Transverse colon (tissue), 4 donors: ENCODE measurements around the gene FLCN. TPM values are rescaled to one million over a fixed set of nuclear protein-coding genes. Genes with fewer than 3 reads are reported as not detected.

Source experiments
- DNase-seq: peaks from one replicate; pipeline ENCODE4 v3.0.0-alpha.2; 2019
- H3K27ac ChIP-seq, 4 donors: fragments of 200-600 bp; sonication (generic); 2 replicates each; pipeline ENCODE4 v1.5.1; 2016 to 2018; ENCODE audit warnings: inconsistent platforms in 4 of 4
- H3K27me3 ChIP-seq: fragments of 200-600 bp; sonication (generic); 2 replicates; pipeline ENCODE4 v1.5.1; 2017; ENCODE audit warnings: inconsistent platforms
- H3K36me3 ChIP-seq, 4 donors: fragments of 200-600 bp; sonication (generic); 2 replicates each; pipeline ENCODE4 v1.5.1; 2017 to 2019; ENCODE audit warnings: inconsistent platforms in 4 of 4
- H3K4me1 ChIP-seq, 4 donors: fragments of 200-600 bp; sonication (generic); 2 replicates each; pipeline ENCODE4 v1.5.1; 2017 to 2020; ENCODE audit warnings: inconsistent platforms in 4 of 4
- H3K4me3 ChIP-seq, 4 donors: fragments of 200-600 bp; sonication (generic); 1 replicate in 1 of 4; 2 replicates in 3 of 4; pipeline versions ENCODE4 v1.5.1 to v1.6.1; 2017 to 2019; ENCODE audit warnings: inconsistent platforms in 4 of 4
- H3K9me3 ChIP-seq, 2 donors: fragments of 200-600 bp; sonication (generic); 2 replicates each; pipeline ENCODE4 v1.5.1; 2017 to 2019; ENCODE audit warnings: inconsistent platforms in 2 of 2
- CTCF ChIP-seq, 5 experiments: fragments of 200-600 bp in 3 of 5; fragments of 450-650 bp in 2 of 5; sonication (generic) in 3 of 5; IDR thresholded peaks; 1 replicate in 2 of 5; 2 replicates in 3 of 5; pipeline ENCODE4 v1.5.1; 2016 to 2017; ENCODE audit warnings: antibody characterized with exemption in 5 of 5, inconsistent platforms in 3 of 5, mild to moderate bottlenecking in 2 of 5, moderate library complexity in 1 of 5
- EP300 ChIP-seq: sonication (generic); formaldehyde crosslinking; IDR thresholded peaks from one replicate; pipeline ENCODE4 v1.6.1; 2017; ENCODE audit warnings: antibody characterized with exemption, low read depth
- POLR2A ChIP-seq: fragments of 450-650 bp; IDR thresholded peaks from one replicate; pipeline ENCODE4 v1.6.1; 2016; ENCODE audit warnings: antibody characterized with exemption, mild to moderate bottlenecking, moderate library complexity
- POLR2AphosphoS5 ChIP-seq, 3 donors: sonication (generic); formaldehyde crosslinking; IDR thresholded peaks; one replicate each; pipeline ENCODE4 v1.6.1; 2016; ENCODE audit warnings: antibody characterized with exemption in 3 of 3
- WGBS, 2 donors: methylation state at CpG; one replicate each; pipeline ENCODE4 v1.1.5; 2018; ENCODE audit warnings: low coverage in 1 of 2; 5-methylcytosine and 5-hydroxymethylcytosine counted together
- in situ Hi-C, 4 donors: fragments of 200-750 bp; cut with MboI; loops; one replicate each; pipeline versions ENCODE4 v1.15.0 to v1.15.1; 2017; ENCODE audit warnings: low sequenced_read_pairs in 3 of 4, low pct_ligation_motif_present in 1 of 4, low pct_unique_long_range_greater_than_20kb in 1 of 4
- intact Hi-C: fragments of 100-400 bp; cut with DNase I; formaldehyde crosslinking; loops from one replicate; pipeline ENCODE4 v1.15.1; 2023; ENCODE audit warnings: low total_unique reads
- total RNA-seq, 4 donors: library from RNA; depleted of rRNA; stranded (reverse); fragments of >200 nt; gene quantifications; one replicate each; pipeline ENCODE4 v1.1.0, GENCODE V29; 2016

Gene FLCN
- total RNA-seq, 4 donors from 2014 or later = 43.0 to 560 (median 81.1) TPM

- no peaks in the 10 kb centered on the region for H3K27me3 ChIP-seq
- no peak overlapping the region for H3K4me3 ChIP-seq
- no peak for DNase-seq
- WGBS, 2 donors = 90% methylated on average over 7 of the region's 9 CpGs; no CpG with 5 or more reads in 1 of the 2 donors
- H3K4me1 ChIP-seq = peaks cover 0 to 1% (median 0%) of the 10 kb centered on the region in 4 donors
- in situ Hi-C loops (no loop called here), intact Hi-C loops (no loop called here)
- H3K9me3 ChIP-seq = no peaks in the 10 kb centered on the region
- peak overlapping the region in 3 of 4 donors; percentile 0 to 55 (median 20) for H3K27ac ChIP-seq
- peaks cover 0 to 57% (median 24%) of the 10 kb centered on the region in 4 donors for H3K36me3 ChIP-seq
- no peak for TF ChIP-seq EP300
- TF ChIP-seq CTCF (IDR thresholded peaks at IDR 0.05) = no peak
- no peak for TF ChIP-seq POLR2AphosphoS5 (IDR thresholded peaks at IDR 0.05)
- no peak for TF ChIP-seq POLR2A
Observed at GRCh38 chr17:17180141-17180603, 56.8 kb downstream of the FLCN start.

GRCh38 chr17:17179371-17179827 is 57.6 kb downstream of the FLCN start:
- no peaks in the 10 kb centered on the region for H3K27me3 ChIP-seq
- no peaks in the 10 kb centered on the region for H3K9me3 ChIP-seq
- TF ChIP-seq CTCF (IDR thresholded peaks at IDR 0.05) (no peak), POLR2A (no peak), EP300 (no peak), POLR2AphosphoS5 (IDR thresholded peaks at IDR 0.05) (no peak)
- peak overlapping the region in 3 of 4 donors; percentile 0 to 55 (median 20) for H3K27ac ChIP-seq
- in situ Hi-C loops = no loop called here
- no peak for DNase-seq
- intact Hi-C loops = no loop called here
- 71 to 81% methylated on average over 1 to 2 of the region's 2 CpGs for WGBS, 2 donors
- peaks cover 0 to 57% (median 24%) of the 10 kb centered on the region in 4 donors for H3K36me3 ChIP-seq
- no peaks in the 10 kb centered on the region for H3K4me1 ChIP-seq
- no peak overlapping the region for H3K4me3 ChIP-seq

GRCh38 chr17:17177176-17177575 is 59.8 kb downstream of the FLCN start:
- in situ Hi-C loops (no loop called here), intact Hi-C loops (no loop called here)
- 94% methylated on average over 12 of the region's 12 CpGs; no CpG with 5 or more reads in 1 of the 2 donors for WGBS, 2 donors
- H3K36me3 ChIP-seq = peaks cover 0 to 73% (median 32%) of the 10 kb centered on the region in 4 donors
- no peaks in the 10 kb centered on the region for H3K27me3 ChIP-seq
- H3K27ac ChIP-seq = no peak overlapping the region
- no peaks in the 10 kb centered on the region for H3K9me3 ChIP-seq
- no peak overlapping the region for H3K4me3 ChIP-seq
- no peak for DNase-seq
- no peak for TF ChIP-seq CTCF (IDR thresholded peaks at IDR 0.05)
- no peak for TF ChIP-seq EP300
- TF ChIP-seq POLR2A = no peak
- no peak for TF ChIP-seq POLR2AphosphoS5 (IDR thresholded peaks at IDR 0.05)
- no peaks in the 10 kb centered on the region for H3K4me1 ChIP-seq

- peaks cover 0 to 81% (median 32%) of the 10 kb centered on the region in 4 donors for H3K36me3 ChIP-seq
- no peak for TF ChIP-seq POLR2AphosphoS5 (IDR thresholded peaks at IDR 0.05)
Observed at GRCh38 chr17:17176341-17176740, 60.6 kb downstream of the FLCN start.

GRCh38 chr17:17175917-17176316 is 61.1 kb downstream of the FLCN start:
- Histone ChIP-seq H3K9me3 (no peaks in the 10 kb centered on the region), H3K4me3 (no peak overlapping the region), H3K4me1 (no peaks in the 10 kb centered on the region), H3K27me3 (no peaks in the 10 kb centered on the region), H3K36me3 (peaks cover 0 to 78% (median 31%) of the 10 kb centered on the region in 4 donors), H3K27ac (no peak overlapping the region)
- TF ChIP-seq CTCF (IDR thresholded peaks at IDR 0.05) (no peak), POLR2A (no peak), EP300 (no peak), POLR2AphosphoS5 (IDR thresholded peaks at IDR 0.05) (no peak)
- intact Hi-C loops (no loop called here), in situ Hi-C loops (no loop called here)
- DNase-seq = no peak
- 81% methylated on average over 12 of the region's 12 CpGs; no CpG with 5 or more reads in 1 of the 2 donors for WGBS, 2 donors

More at GRCh38 chr17:17176341-17176740, 60.6 kb downstream of the FLCN start:
- no peaks in the 10 kb centered on the region for H3K4me1 ChIP-seq
- H3K9me3 ChIP-seq = no peaks in the 10 kb centered on the region
- H3K4me3 ChIP-seq = no peak overlapping the region
- H3K27ac ChIP-seq = no peak overlapping the region
- intact Hi-C loops = no loop called here
- in situ Hi-C loops = no loop called here
- H3K27me3 ChIP-seq = no peaks in the 10 kb centered on the region
- no peak for DNase-seq
- WGBS, 2 donors = 80 to 96% methylated on average over 2 to 12 of the region's 12 CpGs
